GM18526 (cell line): ENCODE measurements around the gene SLFN14.

Source experiments
- POLR2A ChIP-seq: IDR thresholded peaks from 3 replicates; pipeline ENCODE4 v1.6.1; 2011; ENCODE audit not compliant: insufficient read length; ENCODE audit errors: extremely low read depth

Gene SLFN14

GRCh38 chr17:35577830-35578196, 17.2 kb upstream of the SLFN14 start:
- no peak for TF ChIP-seq POLR2A

- no peak for TF ChIP-seq POLR2A
Observed at GRCh38 chr17:35575759-35576158, 15.1 kb upstream of the SLFN14 start.

- no peak for TF ChIP-seq POLR2A
Observed at GRCh38 chr17:35569405-35569804, 8.8 kb upstream of the SLFN14 start.

GRCh38 chr17:35568561-35568960, 7.9 kb upstream of the SLFN14 start:
- TF ChIP-seq POLR2A, result no peak

- no peak for TF ChIP-seq POLR2A
Observed at GRCh38 chr17:35566968-35567367, 6.3 kb upstream of the SLFN14 start.

- TF ChIP-seq POLR2A, result no peak
Observed at GRCh38 chr17:35559495-35560210, 966 bp downstream of the SLFN14 start.

- TF ChIP-seq POLR2A, result no peak
Observed at GRCh38 chr17:35557353-35557752, 3.3 kb downstream of the SLFN14 start.

- no peak for TF ChIP-seq POLR2A
Observed at GRCh38 chr17:35555691-35556090, 4.9 kb downstream of the SLFN14 start.

GRCh38 chr17:35554668-35555067, 6.0 kb downstream of the SLFN14 start:
- no peak for TF ChIP-seq POLR2A

GRCh38 chr17:35553310-35553709, 7.3 kb downstream of the SLFN14 start:
- no peak for TF ChIP-seq POLR2A

- TF ChIP-seq POLR2A, result no peak
Observed at GRCh38 chr17:35548978-35549377, 11.6 kb downstream of the SLFN14 start.

GRCh38 chr17:35548208-35548810, 12.3 kb downstream of the SLFN14 start:
- no peak for TF ChIP-seq POLR2A

GRCh38 chr17:35546487-35546886, 14.1 kb downstream of the SLFN14 start:
- no peak for TF ChIP-seq POLR2A

GRCh38 chr17:35545150-35545549, 15.5 kb downstream of the SLFN14 start:
- TF ChIP-seq POLR2A, result no peak

GRCh38 chr17:35543856-35544255, 16.8 kb downstream of the SLFN14 start:
- TF ChIP-seq POLR2A, result no peak

GRCh38 chr17:35542990-35543389, 17.6 kb downstream of the SLFN14 start:
- TF ChIP-seq POLR2A, result no peak

GRCh38 chr17:35541434-35541833, 19.2 kb downstream of the SLFN14 start:
- TF ChIP-seq POLR2A, result no peak
